Measurements from ENCODE around the gene PDE11A. TPM values are rescaled to one million over a fixed set of nuclear protein-coding genes. Genes with fewer than 3 reads are reported as not detected.

Gene PDE11A
- total RNA-seq, 1 experiment from 2014 or later = 0.13 TPM

GRCh38 chr2:178018141-178018540 lies 54.4 kb downstream of the PDE11A start:
- H3K27me3 ChIP-seq (ENCODE audit: insufficient read depth, low read length) = no peaks in the 10 kb centered on the region
- no peaks in the 10 kb centered on the region for H3K4me1 ChIP-seq (ENCODE audit: insufficient read depth, low read length)
- Mint-ChIP-seq H3K4me3 (no peak overlapping the region), H3K9me3 (no peaks in the 10 kb centered on the region), H3K27me3 (ENCODE audit: low read depth) (no peaks in the 10 kb centered on the region), H3K36me3 (ENCODE audit: insufficient read depth in 1 of 3, low read depth in 3 of 3) (no peaks in the 10 kb centered on the region), H3K4me1 (no peaks in the 10 kb centered on the region), H3K27ac (peak overlapping the region in 1 of 3 experiments; percentile 65; a peak in 1 of 7 replicates)
- DNase-seq = no peak
- H3K56ac ChIP-seq (ENCODE audit: insufficient read length, low read depth, low read length) = no peak overlapping the region
- H4K8ac ChIP-seq (replicated peaks; ENCODE audit: insufficient read length, low read depth, low read length) = no peak overlapping the region
- H4K5ac ChIP-seq (ENCODE audit: insufficient read length, low read depth, low read length) = no peak overlapping the region
- H2BK20ac ChIP-seq (ENCODE audit: low read depth, low read length, poor library complexity, severe bottlenecking) = no peak overlapping the region
- no peak overlapping the region for H2BK15ac ChIP-seq (ENCODE audit: low read depth, low read length)
- no peaks in the 10 kb centered on the region for H4K20me1 ChIP-seq (ENCODE audit: control insufficient read depth, insufficient read depth, insufficient read length)
- H3K79me2 ChIP-seq (ENCODE audit: insufficient read depth, low read length) = no peaks in the 10 kb centered on the region
- H3K23me2 ChIP-seq (ENCODE audit: insufficient read length, low read depth, low read length, poor library complexity, severe bottlenecking) = no peaks in the 10 kb centered on the region
- no peak overlapping the region for H3K9ac ChIP-seq (ENCODE audit: extremely low read depth, insufficient read length, low read length)
- H3K23ac ChIP-seq (ENCODE audit: insufficient read length, low read depth, low read length) = no peak overlapping the region
- no peak overlapping the region for H2AFZ ChIP-seq (ENCODE audit: low read length)
- H2BK120ac ChIP-seq (ENCODE audit: low read depth, low read length, poor library complexity, severe bottlenecking) = no peak overlapping the region
- H3K4me2 ChIP-seq (ENCODE audit: insufficient read depth, insufficient read length, low read length) = no peak overlapping the region
- H3K14ac ChIP-seq (ENCODE audit: insufficient read depth, low read length) = no peak overlapping the region
- no peak overlapping the region for H3K18ac ChIP-seq (ENCODE audit: insufficient read length, low read depth, low read length)
- no peak overlapping the region for H3K27ac ChIP-seq (ENCODE audit: insufficient read length, low read depth, low read length)
- no peak overlapping the region for H2AK5ac ChIP-seq (ENCODE audit: insufficient read length, low read length)
- no peak overlapping the region for H4K91ac ChIP-seq (ENCODE audit: insufficient read length, low read depth, low read length)
- no peaks in the 10 kb centered on the region for H3K9me3 ChIP-seq (ENCODE audit: control insufficient read depth, low read depth, low read length)
- no peak overlapping the region for H3K4ac ChIP-seq (ENCODE audit: low read depth, low read length)
- H3K79me1 ChIP-seq (ENCODE audit: insufficient read depth, low read depth, low read length, poor library complexity, severe bottlenecking) = no peaks in the 10 kb centered on the region
- no CpG with 5 or more reads among the region's 7 CpGs for WGBS (ENCODE audit: extremely low coverage, insufficient read length, low lambda C conversion rate)
- TF ChIP-seq CTCF (conservative IDR thresholded peaks at IDR 0.05) = no peak
- H2BK5ac ChIP-seq (ENCODE audit: insufficient read length, low read length) = no peak overlapping the region
- H2BK12ac ChIP-seq (ENCODE audit: insufficient read length, low read depth, low read length) = no peak overlapping the region
- no peak overlapping the region for H3T11ph ChIP-seq (ENCODE audit: low read length)
